ENCODE results near the gene JMJD6.
"Not testable (repeated sequence)": the region's sequence is repeated elsewhere in the genome, so short reads cannot be mapped to it uniquely, and the experiment has no call there.

The JMJD6 gene

DNA sequence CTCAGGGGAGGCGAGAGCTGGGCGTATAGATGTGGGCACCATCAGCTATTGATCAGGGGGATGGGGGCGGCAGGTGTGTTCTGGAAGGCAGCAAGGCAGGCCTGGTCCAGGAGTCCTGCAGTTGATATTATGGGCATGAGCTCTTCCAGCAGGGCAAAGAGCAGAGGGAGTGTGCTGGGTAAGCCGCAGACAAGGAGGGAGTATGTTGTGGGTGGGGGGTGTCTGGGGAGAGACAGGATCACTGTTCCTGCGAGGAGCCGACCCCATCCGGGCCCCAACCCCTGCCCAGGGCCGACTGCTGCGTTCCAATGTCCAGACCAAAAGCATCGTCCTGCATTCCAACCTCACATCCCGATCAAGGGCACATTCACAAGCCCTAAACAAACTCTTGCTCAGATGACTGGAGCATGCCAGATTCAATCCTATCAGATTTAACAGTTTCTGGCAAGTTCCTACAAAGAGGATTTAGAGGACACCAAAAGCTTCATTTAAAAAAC, 24.9 kb downstream of the JMJD6 start:
- intact Hi-C loops (cut with DNase I) = no loop called here
- DNase-seq = no peak

DNA sequence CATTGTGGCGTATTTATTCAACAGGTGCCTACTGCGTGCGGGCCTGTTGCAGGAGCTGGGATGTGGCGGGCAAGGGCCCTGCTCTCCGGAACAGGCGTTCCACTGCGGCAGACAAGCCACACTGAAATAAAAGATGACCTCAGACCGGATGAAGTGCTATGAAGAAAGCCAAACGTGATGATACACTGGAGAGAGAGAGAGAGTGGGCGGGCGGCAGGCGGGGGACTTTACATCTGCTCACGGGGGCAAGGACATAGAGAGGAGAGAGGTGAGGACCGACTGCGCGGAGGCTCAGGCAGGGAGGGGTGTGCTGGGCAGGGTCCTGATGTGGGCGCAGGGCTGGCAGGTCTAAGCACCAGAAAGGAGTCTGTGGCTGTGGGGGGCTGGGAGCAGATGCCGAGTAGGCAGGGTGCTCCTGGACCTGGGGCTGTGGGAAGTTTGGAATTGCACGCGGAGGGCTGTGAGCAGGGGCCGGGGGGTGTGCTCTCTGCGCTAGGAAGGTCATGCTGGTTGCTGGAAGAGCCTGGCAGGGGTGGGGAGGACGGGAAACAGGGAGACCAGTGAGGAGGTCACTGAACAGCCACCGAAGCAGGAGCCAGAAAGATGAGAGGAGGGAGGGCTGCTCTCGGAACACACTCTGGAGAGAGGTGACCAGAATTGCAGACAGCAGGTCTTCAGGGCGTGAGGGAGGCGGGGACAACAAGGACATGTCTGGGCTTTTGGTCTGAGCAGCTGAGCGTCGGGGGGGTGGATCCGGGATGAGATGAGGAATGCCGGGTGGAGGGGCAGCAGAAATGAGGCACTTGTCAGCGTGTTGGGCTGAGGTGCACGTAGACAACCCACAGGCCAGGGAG, 25.6 kb downstream of the JMJD6 start:
- DNase-seq = peak in 1 of 10 donors; percentile 74
- intact Hi-C loops (cut with DNase I) = no loop called here

DNA sequence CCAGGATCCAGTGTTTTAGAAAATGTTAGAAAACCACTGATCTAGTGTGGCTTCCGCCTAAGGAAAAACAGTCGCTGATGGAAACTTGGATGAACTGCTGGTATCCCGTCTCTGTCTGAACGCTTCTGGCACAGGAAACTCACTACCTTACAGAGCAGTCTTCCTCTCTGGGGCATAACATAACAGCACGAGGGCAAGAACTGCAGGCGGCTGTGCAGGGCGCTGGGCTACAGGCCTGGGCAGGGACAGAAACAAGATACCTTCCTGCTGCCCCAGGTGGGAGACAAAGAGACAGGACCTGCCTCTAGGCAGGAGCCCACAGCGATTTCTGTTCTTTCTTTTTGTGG, 26.2 kb downstream of the JMJD6 start:
- intact Hi-C loops (cut with DNase I) = no loop called here
- DNase-seq = no peak

DNA sequence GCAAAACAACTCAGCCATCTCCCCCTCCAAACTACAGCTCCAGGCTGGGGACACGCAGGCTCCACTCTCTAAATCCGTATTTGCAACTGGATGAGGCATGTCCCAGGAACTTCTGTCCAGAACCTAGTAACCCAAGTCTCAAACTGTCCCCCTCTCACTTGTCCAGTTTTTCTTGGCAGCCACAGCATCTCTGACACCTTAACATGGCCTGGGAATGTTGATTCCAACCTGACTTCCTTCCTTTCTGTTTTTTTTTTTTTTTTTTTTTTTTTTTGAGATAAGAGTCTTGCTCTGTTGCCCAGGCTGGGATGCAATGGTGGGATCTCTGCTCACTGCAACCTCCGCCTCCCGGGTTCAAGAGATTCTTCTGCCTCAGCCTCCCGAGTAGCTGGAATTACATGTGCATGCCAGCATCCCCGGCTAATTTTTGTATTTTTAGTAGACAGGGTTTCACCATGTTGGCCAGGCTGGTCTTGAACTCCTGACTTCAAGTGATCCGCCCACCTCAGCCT, 27.9 kb downstream of the JMJD6 start:
- DNase-seq; intact Hi-C loops (cut with DNase I): not testable (repeated sequence)

DNA sequence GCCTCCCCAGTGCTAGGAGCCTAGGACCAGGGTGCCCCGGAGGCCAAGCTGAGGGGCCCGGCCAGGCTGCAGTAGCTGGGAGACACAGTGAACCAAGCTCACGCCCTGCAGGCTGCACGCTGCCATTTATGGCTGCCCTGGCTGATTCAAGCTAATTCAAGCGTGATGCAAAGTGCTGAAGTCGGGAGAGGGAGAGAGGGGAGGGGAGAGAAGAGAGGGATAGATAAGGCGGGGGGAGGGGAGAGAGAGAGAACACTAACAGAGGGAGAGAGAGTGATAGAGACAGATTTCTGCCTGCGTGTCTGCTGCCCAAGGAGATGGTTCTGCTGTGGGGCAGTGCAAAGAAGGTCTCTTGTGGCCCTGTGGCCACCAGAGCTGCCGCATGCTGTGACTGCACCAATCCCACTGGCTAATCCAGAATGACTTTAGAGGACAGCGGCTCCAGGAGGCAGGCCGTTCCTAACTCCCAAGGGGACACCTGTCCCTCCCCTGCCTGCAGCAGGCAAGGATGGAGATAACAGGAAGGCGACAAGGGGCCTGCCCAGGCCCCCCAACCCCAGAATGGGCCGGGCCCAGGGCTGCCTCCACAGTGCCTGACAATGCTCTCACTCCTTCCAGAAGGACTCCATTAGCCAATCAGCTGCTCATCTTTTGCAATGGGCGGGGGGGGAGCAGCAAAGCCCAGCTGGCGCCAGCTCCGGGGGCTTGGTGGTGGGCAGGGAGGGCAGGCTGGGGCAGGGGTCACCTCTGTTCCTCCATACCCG, 28.5 kb downstream of the JMJD6 start:
- no peak for DNase-seq
- intact Hi-C loops (cut with DNase I) = no loop called here

DNA sequence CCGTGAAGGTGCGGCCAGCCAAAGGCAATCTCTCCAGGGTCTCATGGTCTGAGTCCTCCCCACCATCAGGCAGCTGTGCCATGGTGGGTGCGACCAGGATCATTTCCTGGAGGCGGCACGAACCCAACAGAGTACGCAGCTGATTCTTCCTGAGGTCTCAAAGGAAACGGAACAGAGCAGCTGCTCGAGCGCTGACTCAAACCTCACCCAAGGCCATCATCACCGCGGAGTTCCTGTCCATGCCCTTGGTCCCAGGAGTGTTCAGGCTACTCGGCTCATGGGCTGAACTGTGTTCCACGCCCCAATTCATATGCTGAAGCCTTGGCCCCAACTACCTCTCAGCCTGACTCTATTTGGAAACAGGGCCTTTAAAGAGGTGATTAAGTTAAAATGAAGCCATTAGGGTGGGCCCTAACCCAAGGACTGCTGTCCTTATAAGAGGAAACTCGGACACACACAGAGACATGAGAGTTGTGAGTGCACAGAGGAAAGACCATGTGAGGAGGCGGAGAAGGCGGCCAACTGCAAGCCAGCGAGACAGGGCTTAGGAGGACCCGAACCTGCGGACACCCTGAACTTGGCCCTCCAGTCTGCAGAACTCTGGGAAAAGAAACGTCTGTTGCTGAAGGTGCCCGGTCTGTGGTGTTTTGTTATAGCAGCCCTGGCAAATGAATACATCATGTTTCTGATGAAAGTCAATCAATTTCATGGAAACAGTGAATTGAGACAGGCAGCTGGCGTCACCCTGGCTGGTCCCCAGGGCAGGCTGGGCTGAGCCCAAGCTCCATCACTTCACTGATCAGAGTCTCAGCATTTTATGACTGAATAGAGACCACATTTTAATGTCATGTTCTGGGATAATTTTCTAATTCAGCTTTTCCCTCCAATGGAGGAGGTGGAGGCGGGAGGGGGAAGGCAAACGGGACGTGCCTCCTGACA, 29.4 kb downstream of the JMJD6 start:
- intact Hi-C loops (cut with DNase I) = no loop called here
- DNase-seq = no peak

DNA sequence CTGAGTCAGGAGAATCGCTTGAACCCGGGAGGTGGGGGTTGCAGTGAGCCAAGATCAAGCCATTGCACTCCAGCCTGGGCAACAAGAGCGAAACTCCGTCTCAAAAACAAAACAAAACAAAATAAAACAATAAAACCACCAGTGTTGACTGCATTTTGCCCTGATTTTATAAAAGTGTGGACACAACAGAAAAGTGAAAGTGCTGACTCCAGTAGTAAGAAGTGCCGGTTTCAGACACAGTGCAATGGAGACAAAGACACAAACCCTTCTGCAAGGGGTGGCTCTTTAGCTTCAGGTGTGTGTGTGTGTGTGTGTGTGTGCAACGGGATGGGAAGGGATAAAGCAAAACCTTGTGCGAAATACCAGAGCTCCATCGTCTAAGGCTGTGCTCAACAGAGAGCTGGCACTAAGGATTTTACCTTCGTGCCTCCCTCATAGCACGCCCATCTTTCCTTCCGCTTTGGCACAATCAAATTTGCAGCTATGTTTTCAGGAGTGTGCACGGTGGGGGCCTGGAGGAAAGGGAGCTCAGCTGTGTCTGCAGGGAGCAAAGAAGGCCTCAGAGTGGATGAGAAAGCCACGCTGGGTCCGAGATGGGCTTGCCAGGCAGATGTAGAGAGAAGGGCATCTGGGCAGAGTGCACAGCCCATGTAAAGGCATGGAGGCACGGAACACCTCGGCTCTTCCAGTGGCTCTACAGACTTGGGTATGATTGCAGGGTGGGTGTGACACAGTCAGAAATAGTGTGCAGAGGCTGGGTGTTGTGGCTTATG, 31.2 kb downstream of the JMJD6 start:
- intact Hi-C loops (cut with DNase I) = no loop called here
- no peak for DNase-seq

DNA sequence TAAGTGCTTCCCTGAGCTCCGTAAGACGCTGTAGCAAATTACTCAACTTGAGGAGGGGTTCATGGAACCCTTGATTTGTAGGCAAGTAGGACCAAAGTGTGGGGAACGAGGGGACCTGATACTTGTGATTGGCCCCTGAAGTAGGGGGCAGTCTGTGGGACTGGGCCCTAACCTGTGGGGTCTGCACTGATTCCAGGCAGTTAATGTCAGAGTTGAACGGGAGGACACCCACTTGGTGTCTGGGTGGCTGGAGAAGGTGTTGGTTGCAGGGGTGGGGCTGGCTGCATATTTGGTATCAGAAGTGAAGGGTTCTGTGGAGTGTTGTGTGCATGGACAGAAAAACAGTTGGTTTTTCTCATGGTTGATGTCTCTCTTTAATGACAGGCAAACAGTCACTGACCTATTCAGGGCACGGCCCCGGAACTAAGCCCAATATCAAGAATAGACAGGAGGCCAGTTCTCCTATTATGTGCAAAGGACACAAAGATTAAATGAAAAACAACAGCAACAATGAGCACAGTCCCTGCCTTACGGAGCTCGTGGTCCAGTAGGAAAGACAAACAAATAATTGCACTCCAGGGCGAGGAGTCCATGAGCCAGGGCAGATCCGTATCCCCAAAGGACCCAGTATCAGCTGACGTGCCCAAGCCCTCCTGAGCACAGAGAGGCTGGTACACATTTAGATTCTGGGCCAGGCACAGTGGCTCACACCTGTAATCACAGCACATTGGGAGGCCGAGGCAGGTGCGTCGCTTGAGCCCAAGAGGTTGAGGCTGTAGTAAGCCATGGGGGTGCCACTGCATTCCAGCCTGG, 34.8 kb downstream of the JMJD6 start:
- intact Hi-C loops (cut with DNase I) = no loop called here
- peak in 1 of 10 donors; percentile 39 for DNase-seq

DNA sequence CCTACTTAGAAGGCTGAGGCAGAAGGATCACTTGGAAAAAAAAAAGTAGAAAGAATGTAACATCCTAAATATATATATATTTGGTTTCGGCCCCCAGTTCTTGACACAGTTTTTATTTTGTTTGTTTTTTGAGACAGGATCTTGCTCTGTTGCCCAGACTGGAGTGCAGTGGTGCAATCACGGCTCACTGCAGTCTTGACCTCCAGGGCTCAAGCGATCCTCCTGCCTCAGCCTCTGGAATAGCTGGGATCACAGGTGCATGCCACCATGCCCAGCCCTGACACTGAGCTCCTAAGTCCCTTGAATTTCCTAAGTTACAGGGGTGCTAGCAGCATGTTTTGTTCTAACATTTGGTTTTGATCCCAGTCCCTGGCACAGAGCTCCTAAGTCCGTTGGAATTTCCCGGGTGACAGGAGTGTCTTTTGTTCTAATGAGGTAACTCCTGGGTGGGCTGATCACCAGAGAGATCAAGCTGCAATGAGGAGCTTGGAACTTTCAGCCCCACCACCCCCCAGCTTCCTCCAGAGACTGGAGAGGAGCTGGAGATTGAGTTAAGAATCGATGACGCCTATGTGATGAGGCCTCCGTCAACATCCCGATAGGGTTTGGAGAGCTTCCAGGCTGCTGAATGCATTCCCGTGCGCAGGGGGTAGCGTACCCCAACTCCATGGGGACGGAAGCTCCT, 35.7 kb downstream of the JMJD6 start:
- peak in 2 of 10 donors; percentile 32 to 41 for DNase-seq
- intact Hi-C loops (cut with DNase I) = no loop called here

DNA sequence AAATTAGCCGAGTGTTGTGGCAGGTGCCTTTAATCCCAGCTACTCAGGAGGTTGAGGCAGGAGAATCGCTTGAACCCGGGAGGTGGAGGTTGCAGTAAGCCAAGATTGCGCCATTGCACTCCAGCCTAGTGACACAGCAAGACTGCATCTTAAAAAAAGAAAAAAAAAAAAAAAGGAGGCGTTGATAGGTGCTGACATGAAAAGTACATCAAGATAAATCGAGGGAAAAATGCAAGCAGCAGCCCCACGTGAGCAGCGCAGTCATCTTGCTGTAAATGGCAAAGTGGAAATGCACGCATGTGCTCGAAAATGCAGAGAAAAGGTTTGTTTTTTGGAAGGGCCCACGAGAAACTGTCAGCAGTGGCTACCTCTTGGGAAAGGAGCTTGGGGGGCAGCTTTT, 36.5 kb downstream of the JMJD6 start:
- peak in 2 of 10 donors; percentile 17 to 64 for DNase-seq
- intact Hi-C loops (cut with DNase I) = no loop called here

DNA sequence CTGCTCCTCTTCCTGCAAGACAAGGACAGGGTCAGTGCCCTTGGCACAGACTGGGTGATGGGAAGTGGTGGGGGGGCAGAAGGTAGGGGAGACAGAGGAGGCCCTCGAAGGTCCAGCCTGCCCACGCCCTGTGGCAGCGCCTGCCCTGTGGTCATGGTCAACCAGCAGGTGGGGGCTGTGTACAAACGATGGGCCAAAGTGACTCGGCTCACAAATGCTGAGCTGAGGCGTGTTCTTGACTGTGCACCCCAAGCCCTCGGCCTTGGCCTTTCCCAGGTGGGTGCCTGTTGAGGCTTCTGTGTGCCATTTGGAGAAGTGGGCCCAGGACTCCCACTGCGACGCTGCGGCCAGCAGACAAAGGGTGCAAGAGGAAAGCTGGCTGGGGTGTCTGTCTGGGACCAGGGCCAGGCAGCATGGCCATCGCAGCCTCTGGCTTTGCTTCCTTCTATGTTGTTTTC, 38.2 kb downstream of the JMJD6 start:
- DNase-seq = peak in 1 of 10 donors; percentile 62
- intact Hi-C loops (cut with DNase I) = no loop called here

DNA sequence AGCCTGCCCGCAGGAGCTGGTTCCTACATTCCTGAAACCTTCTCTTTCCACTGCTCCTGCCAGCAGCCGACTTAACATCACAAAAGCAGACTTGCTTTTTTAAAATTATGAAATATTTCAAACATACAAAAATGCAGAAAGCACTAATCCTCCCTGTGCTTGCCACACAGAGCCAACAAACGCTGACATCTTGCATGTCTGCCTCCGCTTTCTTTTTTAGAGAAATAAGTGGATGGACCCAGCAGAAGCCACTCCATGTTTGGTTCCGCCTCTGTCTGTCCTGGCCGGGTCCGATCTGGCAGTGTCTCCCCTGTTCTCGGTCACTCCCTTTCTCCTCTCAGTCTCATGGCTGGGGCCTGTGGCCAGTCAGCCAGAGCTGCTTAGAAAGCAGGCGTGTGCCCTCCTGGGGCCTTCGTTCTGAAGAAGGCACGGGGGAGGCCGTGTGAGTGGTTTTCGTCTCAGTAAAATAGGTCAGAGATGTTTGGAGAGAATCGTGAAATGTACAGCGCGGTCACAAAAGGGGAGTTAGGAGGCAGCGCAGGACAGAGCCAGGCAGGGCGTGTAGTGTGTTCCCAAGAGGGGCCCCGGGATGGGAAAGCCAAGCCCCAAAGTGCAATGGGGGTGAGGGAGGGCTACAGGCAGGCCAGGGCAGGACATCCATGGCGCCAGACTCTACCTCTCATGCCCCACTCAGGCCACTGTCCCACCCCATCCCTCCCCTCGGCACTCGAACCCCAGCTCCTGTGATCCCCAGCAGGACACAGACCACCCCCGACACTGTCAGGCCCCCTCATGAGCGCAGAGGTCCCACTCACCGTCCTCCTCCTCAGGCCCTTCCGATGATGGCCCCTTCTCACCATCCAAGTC, 38.9 kb downstream of the JMJD6 start:
- peak in 1 of 10 donors; percentile 68 for DNase-seq
- intact Hi-C loops (cut with DNase I) = no loop called here

DNA sequence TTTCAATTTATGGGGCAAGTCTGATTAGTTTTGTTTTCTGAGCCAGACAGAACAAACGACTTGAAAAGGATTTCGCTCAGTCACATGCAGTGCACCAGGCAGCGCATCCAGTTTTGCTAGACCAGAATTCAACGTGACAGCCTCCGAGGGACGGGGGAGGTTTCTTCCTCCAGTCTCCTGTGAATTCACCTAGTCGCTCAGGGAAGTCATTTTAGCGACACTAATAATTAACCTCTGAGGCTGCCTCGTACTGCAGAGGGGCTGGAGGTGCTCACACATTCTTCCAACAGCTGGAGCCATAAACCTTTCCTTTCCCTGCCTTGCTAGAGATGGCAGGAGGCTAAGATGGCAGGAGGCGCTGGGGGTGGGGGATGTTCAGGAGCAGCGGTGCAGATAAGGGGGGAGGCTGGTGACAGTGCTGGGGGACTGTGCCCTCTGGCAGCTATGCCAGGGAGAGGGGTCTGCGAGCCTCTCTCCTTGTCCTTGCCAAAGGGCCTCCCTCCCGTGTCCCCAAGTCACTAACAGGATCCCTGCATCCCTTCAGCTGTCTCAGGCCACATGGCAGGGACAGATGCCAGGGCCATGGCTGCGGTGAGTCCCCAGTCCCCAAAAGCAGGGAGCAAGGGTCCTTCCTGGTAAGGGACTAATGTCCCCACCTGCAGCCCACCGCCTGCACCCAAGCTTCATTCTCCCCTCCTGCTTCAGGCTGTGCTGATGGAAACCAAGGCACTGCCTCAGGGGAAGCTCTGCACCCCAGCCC, 39.7 kb downstream of the JMJD6 start:
- intact Hi-C loops (cut with DNase I) = no loop called here
- DNase-seq = peak in 1 of 10 donors; percentile 71

DNA sequence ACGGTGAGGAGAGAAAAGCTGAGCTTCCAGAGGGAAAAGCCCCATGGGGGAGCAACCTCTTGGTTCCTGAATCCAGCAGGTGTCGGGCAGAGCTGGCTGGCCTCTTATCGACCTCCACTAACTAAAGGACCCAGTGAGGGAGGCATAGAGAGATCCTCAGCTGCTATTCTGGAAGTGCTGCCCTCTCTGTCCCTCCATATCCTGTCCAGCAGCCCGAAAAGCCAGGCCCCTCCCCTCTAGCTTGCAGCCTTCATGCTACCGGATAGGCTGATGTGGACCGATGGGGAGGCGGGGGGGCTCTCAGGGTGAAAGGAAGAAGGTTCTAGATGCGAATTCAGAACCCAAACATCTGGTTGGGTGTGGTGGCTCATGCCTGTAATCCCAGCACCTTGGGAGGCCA, 40.6 kb downstream of the JMJD6 start:
- intact Hi-C loops (cut with DNase I) = no loop called here

DNA sequence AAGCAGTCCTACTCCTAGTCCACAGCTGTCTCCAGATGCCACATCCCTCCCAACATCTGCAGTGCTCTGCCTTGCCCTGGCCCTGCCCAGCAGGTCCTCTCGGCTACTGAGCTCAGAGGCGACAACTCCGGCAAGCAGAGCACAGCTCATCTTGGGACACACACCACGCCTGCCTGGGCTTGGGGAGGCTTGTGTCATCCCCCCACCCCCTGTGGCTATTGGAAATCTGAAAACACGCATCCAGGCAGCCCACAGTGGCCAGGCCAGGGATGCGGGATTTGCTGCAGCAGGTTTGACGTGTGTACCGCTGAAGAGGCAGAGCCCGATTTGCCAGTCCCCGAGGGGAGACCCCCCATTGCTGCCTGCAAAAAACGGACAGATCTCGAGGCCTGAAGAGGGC, 41.0 kb downstream of the JMJD6 start:
- intact Hi-C loops (cut with DNase I) = no loop called here
- DNase-seq = peak in 1 of 10 donors; percentile 37

More for the DNA sequence above, 40.6 kb downstream of the JMJD6 start:
- peak in 1 of 10 donors; percentile 41 for DNase-seq

DNA sequence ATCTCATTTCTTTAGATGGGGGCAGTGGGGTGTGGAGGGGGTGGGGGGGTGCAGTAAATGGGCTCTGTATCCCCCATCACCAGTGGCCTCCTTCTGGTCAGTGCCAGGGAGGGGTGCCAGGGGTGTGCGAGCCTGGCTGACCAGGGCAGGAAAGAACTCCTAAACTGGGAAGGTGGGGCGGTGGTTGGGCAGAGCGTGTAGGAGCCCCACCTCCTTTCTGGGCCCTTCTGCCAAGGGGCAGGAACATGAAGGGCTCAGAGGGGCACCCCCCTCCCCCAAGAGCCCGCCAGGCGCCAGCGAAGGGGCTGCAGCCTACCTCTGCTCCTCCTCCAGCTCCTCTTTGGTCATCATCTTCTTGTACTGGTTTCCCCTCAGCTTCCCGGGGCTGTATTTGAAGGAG, 41.6 kb downstream of the JMJD6 start:
- intact Hi-C loops (cut with DNase I) = no loop called here
- peak in 2 of 10 donors; percentile 14 to 19 for DNase-seq
